Type B pancreatic cell (in vitro differentiated cells): ENCODE data around the gene GH1. TPM values are rescaled to one million over a fixed set of nuclear protein-coding genes. Genes with fewer than 3 reads are reported as not detected.
A peak's percentile ranks its signal among the peaks of the same experiment; 100 is the strongest.
"Not testable (repeated sequence)": the region's sequence is repeated elsewhere in the genome, so short reads cannot be mapped to it uniquely, and the experiment has no call there.

Source experiments
- DNase-seq: peaks from one replicate; pipeline ENCODE4 v3.0.0; 2021; ENCODE audit warnings: mixed read lengths; ENCODE audit not compliant: unreplicated experiment; ENCODE audit errors: extremely low spot score
- H3K27ac Mint-ChIP-seq: 2 replicates; pipeline ENCODE4 v1.8.0; 2021; ENCODE audit warnings: mild to moderate bottlenecking, mixed read lengths
- H3K27me3 Mint-ChIP-seq: 2 replicates; pipeline ENCODE4 v1.8.0; 2021; ENCODE audit warnings: mixed read lengths
- H3K36me3 Mint-ChIP-seq: 2 replicates; pipeline ENCODE4 v1.8.0; 2021; ENCODE audit warnings: mixed read lengths
- H3K4me1 Mint-ChIP-seq: one replicate; pipeline ENCODE4 v1.8.0; 2021; ENCODE audit warnings: mixed read lengths; ENCODE audit not compliant: unreplicated experiment
- H3K4me3 Mint-ChIP-seq: 2 replicates; pipeline ENCODE4 v1.8.0; 2021; ENCODE audit warnings: mild to moderate bottlenecking, mixed read lengths
- H3K9me3 Mint-ChIP-seq: 2 replicates; pipeline ENCODE4 v1.8.0; 2021; ENCODE audit warnings: mixed read lengths
- CTCF ChIP-seq: fragments of 200-600 bp; sonication (generic); conservative IDR thresholded peaks from 2 replicates; pipeline ENCODE4 v1.5.0; 2021; ENCODE audit warnings: antibody characterized with exemption, mild to moderate bottlenecking
- total RNA-seq: library from RNA; stranded (reverse); gene quantifications from 2 replicates; pipeline ENCODE4 v1.2.1, GENCODE V29; 2021; ENCODE audit warnings: low replicate concordance

The GH1 gene
- total RNA-seq, 1 donor from 2014 or later: not detected

DNA sequence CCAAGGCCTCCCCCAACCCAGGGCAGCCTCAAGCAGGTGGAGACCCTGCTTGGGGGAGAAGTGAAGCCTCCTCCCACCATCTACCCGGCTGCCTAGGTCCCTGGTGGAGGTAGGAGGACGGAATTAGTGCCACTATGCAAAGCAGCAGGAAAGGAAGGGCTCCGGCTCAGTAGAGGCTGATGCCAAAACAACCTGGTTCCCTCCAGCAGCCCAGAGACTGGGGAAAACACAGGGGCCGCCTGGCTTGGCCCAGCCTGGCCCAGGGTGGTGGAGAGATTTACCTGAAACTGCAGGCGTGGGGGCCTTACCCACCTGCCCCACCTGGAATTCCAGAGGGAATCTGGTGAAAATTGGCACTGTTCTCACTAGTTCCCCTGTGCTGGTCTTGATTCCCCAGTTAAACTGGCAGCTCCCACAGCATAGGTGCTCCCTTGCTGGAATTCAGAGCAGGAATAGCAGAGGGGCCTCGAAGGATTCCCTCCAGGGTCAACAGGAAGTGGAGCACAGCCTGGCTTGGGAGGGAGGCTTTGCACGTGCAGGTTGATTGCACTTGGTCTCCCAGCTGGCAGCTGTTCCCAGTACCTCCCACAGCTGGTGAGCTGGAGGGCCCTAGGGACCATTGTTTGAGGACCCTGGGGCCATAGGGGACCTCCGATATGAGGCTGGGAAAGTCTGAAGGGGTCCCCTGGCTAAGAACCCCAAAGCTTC, 9.0 kb upstream of the GH1 start:
- DNase-seq: no peak
- H3K27me3 Mint-ChIP-seq: no peaks in the 10 kb centered on the region
- no peak overlapping the region for H3K4me3 Mint-ChIP-seq
- H3K4me1 Mint-ChIP-seq: no peaks in the 10 kb centered on the region
- H3K9me3 Mint-ChIP-seq: no peaks in the 10 kb centered on the region
- H3K36me3 Mint-ChIP-seq: no peaks in the 10 kb centered on the region
- no peak for TF ChIP-seq CTCF
- no peak overlapping the region for H3K27ac Mint-ChIP-seq

DNA sequence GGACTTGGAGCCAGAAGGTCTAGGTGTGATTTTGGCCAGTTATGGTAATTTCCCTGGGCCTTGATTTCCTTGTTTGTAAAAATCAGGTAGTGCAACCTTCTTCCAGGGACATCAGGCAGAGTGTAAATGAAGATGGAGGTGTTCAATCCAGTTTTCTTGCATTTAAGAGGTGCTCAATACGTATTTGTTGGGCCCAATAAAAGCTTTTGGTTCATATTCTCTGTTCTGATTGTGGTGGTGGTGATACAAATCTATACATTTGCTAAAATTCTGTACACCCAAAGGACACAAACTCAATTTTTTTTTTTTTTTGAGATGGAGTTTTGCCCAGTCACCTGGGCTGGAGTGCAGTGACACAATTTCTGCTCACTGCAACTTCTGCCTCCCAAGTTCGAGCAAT, 7.5 kb upstream of the GH1 start:
- H3K27ac Mint-ChIP-seq: no peak overlapping the region
- H3K4me1 Mint-ChIP-seq: no peaks in the 10 kb centered on the region
- TF ChIP-seq CTCF: no peak
- no peaks in the 10 kb centered on the region for H3K9me3 Mint-ChIP-seq
- no peaks in the 10 kb centered on the region for H3K27me3 Mint-ChIP-seq
- DNase-seq: no peak
- no peaks in the 10 kb centered on the region for H3K36me3 Mint-ChIP-seq
- no peak overlapping the region for H3K4me3 Mint-ChIP-seq

DNA sequence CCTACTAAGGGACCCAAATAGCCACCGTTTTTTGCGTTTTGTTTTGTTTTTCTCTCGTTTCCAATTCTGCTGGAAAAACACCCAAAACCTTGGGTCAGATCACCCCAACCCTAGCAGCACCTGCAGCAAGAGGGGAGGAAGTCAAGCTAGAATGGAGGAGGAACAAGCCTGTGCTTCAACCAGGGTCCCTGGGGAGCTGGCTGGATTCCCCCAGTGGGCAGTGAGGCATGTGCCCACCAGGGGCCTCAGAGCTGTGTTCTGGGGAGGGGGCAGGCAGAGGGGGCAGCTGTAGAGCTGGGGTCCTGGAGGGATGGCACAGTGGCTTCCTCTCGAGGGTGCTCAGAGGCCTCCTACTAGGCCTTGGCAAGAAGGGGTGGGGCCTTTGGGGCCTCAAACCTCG, 7.0 kb upstream of the GH1 start:
- Mint-ChIP-seq H3K27me3 (no peaks in the 10 kb centered on the region), H3K9me3 (no peaks in the 10 kb centered on the region), H3K4me1 (no peaks in the 10 kb centered on the region), H3K27ac (no peak overlapping the region), H3K4me3 (no peak overlapping the region), H3K36me3 (no peaks in the 10 kb centered on the region)
- DNase-seq: no peak
- TF ChIP-seq CTCF: no peak

GRCh38 chr17:63922402-63922801, 3.8 kb upstream of the GH1 start:
- H3K4me3 Mint-ChIP-seq, H3K27ac Mint-ChIP-seq, DNase-seq, H3K9me3 Mint-ChIP-seq, H3K36me3 Mint-ChIP-seq, H3K4me1 Mint-ChIP-seq: not testable (repeated sequence)
- peaks cover 12% of the 10 kb centered on the region for H3K27me3 Mint-ChIP-seq

DNA sequence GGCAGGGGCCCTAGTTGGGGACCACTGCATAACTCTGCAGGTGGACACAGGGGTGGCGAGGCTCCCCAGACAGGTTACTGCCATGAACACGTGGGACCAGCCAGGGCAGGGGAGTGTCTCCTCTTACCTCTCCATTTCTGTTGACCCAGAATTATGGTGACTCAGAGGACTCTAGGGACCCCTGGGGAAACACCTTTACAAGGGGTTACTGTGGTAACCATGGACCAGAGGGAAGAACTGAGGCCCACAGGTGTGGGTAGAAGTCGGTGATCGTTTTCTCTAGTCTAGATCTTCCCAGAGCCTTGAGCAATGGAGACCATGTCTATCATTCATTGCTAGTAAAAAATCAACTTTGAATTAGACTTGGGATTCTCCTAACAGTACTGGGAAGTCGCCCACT, 2.1 kb upstream of the GH1 start:
- H3K9me3 Mint-ChIP-seq, H3K4me1 Mint-ChIP-seq, H3K4me3 Mint-ChIP-seq, H3K36me3 Mint-ChIP-seq, H3K27ac Mint-ChIP-seq, DNase-seq: not testable (repeated sequence)
- peaks cover 27% of the 10 kb centered on the region for H3K27me3 Mint-ChIP-seq

DNA sequence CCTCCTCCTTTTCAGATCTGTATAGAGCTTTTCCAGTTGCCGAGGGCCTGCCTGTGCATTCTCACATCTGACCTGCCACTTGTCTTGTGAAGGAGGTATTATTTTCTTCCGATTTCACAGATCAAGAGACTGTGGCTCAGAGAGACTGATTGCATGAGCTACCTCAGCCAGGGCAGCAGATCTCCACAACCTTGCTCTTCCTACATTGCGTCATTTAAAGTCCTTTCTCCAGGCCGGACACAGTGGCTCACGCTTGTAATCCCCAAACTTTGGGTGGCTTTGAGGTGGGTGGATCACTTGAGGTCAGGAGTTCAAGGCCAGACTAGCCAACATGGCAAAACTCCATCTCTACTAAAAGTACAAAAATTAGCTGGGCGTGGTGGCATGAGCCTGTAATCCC, 1.4 kb upstream of the GH1 start:
- peaks cover 32% of the 10 kb centered on the region for H3K27me3 Mint-ChIP-seq
- H3K4me3 Mint-ChIP-seq, H3K4me1 Mint-ChIP-seq, DNase-seq, H3K27ac Mint-ChIP-seq, H3K36me3 Mint-ChIP-seq, H3K9me3 Mint-ChIP-seq: not testable (repeated sequence)

GRCh38 chr17:63919311-63919723, 678 bp upstream of the GH1 start:
- Mint-ChIP-seq H3K4me3 (no peak overlapping the region), H3K9me3 (no peaks in the 10 kb centered on the region), H3K4me1 (peaks cover 5% of the 10 kb centered on the region), H3K27ac (no peak overlapping the region), H3K27me3 (peaks cover 32% of the 10 kb centered on the region), H3K36me3 (no peaks in the 10 kb centered on the region)
- DNase-seq: no peak
- peak; percentile 87 for TF ChIP-seq CTCF
